ENCODE measurements around the gene DNAL4. TPM values are rescaled to one million over a fixed set of nuclear protein-coding genes. Genes with fewer than 3 reads are reported as not detected.

The DNAL4 gene
- total RNA-seq, 6 donors from 2014 or later = 14.7 to 23.7 (median 20.2) TPM

- no peak for DNase-seq
- TF ChIP-seq CTCF (IDR thresholded peaks at IDR 0.05) = no peak
- TF ChIP-seq POLR2AphosphoS5 (IDR thresholded peaks at IDR 0.05) = no peak
- TF ChIP-seq EP300 (IDR thresholded peaks at IDR 0.05) = no peak
- no peak for TF ChIP-seq POLR2A (IDR thresholded peaks at IDR 0.05)
- ATAC-seq (ENCODE audit: low FRiP score in 2 of 2) = no peak
- peaks cover 55 to 81% (median 76%) of the 10 kb centered on the region in 4 donors for H3K36me3 ChIP-seq
- H3K9me3 ChIP-seq = no peaks in the 10 kb centered on the region
- peak overlapping the region in 2 of 4 donors; percentile 83 to 98 for H3K27ac ChIP-seq
- peaks cover 35 to 43% (median 40%) of the 10 kb centered on the region in 4 donors for H3K4me1 ChIP-seq
- WGBS, 2 donors = 93 to 96% methylated on average over 14 of the region's 14 CpGs
- no peak overlapping the region for H3K4me3 ChIP-seq
- no peaks in the 10 kb centered on the region for H3K27me3 ChIP-seq
Observed at GRCh38 chr22:38750104-38750503, 43.8 kb downstream of the DNAL4 start.

- Histone ChIP-seq H3K4me3 (no peak overlapping the region), H3K9me3 (no peaks in the 10 kb centered on the region), H3K27ac (peak overlapping the region in 1 of 4 donors; percentile 7), H3K36me3 (peaks cover 64 to 96% (median 90%) of the 10 kb centered on the region in 4 donors), H3K27me3 (no peaks in the 10 kb centered on the region), H3K4me1 (peaks cover 22 to 31% (median 29%) of the 10 kb centered on the region in 4 donors)
- ATAC-seq (ENCODE audit: low FRiP score in 2 of 2) (no peak), DNase-seq (no peak)
- WGBS, 2 donors = 89 to 94% methylated on average over 14 of the region's 14 CpGs
- no peak for TF ChIP-seq CTCF (IDR thresholded peaks at IDR 0.05)
- TF ChIP-seq POLR2A (IDR thresholded peaks at IDR 0.05) = no peak
- TF ChIP-seq POLR2AphosphoS5 (IDR thresholded peaks at IDR 0.05) = no peak
- no peak for TF ChIP-seq EP300 (IDR thresholded peaks at IDR 0.05)
Observed at GRCh38 chr22:38748487-38749136, 45.3 kb downstream of the DNAL4 start.

GRCh38 chr22:38745676-38746460, 48.1 kb downstream of the DNAL4 start:
- Histone ChIP-seq H3K4me3 (no peak overlapping the region), H3K27ac (no peak overlapping the region), H3K4me1 (peaks cover 3 to 6% (median 4%) of the 10 kb centered on the region in 4 donors), H3K27me3 (no peaks in the 10 kb centered on the region), H3K9me3 (no peaks in the 10 kb centered on the region), H3K36me3 (peaks cover 84 to 100% (median 98%) of the 10 kb centered on the region in 4 donors)
- ATAC-seq (ENCODE audit: low FRiP score in 2 of 2) (peak in 1 of 2 donors; percentile 2), DNase-seq (no peak)
- 87 to 90% methylated on average over 9 to 14 of the region's 14 CpGs for WGBS, 2 donors
- TF ChIP-seq POLR2A (IDR thresholded peaks at IDR 0.05) (no peak), EP300 (IDR thresholded peaks at IDR 0.05) (no peak), CTCF (IDR thresholded peaks at IDR 0.05) (no peak), POLR2AphosphoS5 (IDR thresholded peaks at IDR 0.05) (no peak)

GRCh38 chr22:38744981-38745380, 49.0 kb downstream of the DNAL4 start:
- Histone ChIP-seq H3K36me3 (peaks cover 84 to 100% (median 98%) of the 10 kb centered on the region in 4 donors), H3K27ac (no peak overlapping the region), H3K9me3 (no peaks in the 10 kb centered on the region), H3K4me3 (no peak overlapping the region), H3K4me1 (peaks cover 0 to 6% (median 0%) of the 10 kb centered on the region in 4 donors), H3K27me3 (no peaks in the 10 kb centered on the region)
- 85 to 100% methylated on average over 4 to 6 of the region's 6 CpGs for WGBS, 2 donors
- ATAC-seq (ENCODE audit: low FRiP score in 2 of 2) (no peak), DNase-seq (no peak)
- no peak for TF ChIP-seq EP300 (IDR thresholded peaks at IDR 0.05)
- TF ChIP-seq CTCF (IDR thresholded peaks at IDR 0.05) = no peak
- TF ChIP-seq POLR2A (IDR thresholded peaks at IDR 0.05) = no peak
- no peak for TF ChIP-seq POLR2AphosphoS5 (IDR thresholded peaks at IDR 0.05)
